Neural progenitor cell (in vitro differentiated cells): ENCODE results near the gene DCP2. TPM values are rescaled to one million over a fixed set of nuclear protein-coding genes. Genes with fewer than 3 reads are reported as not detected.
A peak's percentile ranks its signal among the peaks of the same experiment; 100 is the strongest.

ENCODE experiments used
- DNase-seq: peaks from one replicate; pipeline ENCODE4 v3.0.0-alpha.2; 2016; ENCODE audit warnings: low spot score
- H2AFZ ChIP-seq: fragments of 200-600 bp; sonication (generic); replicated peaks from 2 replicates; pipeline ENCODE4 v1.6.1; 2016; ENCODE audit warnings: antibody characterized with exemption
- H3F3A ChIP-seq: fragments of 200-600 bp; sonication (generic); 2 replicates; pipeline ENCODE4 v1.6.1; 2016; ENCODE audit warnings: antibody characterized with exemption, low read depth
- H3K27ac ChIP-seq: fragments of 200-600 bp; sonication (generic); 2 replicates; pipeline ENCODE4 v1.5.1; 2016; ENCODE audit warnings: mild to moderate bottlenecking
- H3K27me3 ChIP-seq: fragments of 200-600 bp; sonication (generic); 2 replicates; pipeline ENCODE4 v1.6.1; 2016; ENCODE audit warnings: mild to moderate bottlenecking, moderate library complexity
- H3K36me3 ChIP-seq: fragments of 200-600 bp; sonication (generic); 2 replicates; pipeline ENCODE4 v1.5.1; 2016
- H3K4me1 ChIP-seq: fragments of 200-600 bp; sonication (generic); 2 replicates; pipeline ENCODE4 v1.6.1; 2016; ENCODE audit warnings: mixed run types
- H3K4me2 ChIP-seq: fragments of 200-600 bp; sonication (generic); 2 replicates; pipeline ENCODE4 v1.6.1; 2016
- H3K4me3 ChIP-seq: fragments of 200-600 bp; sonication (generic); 2 replicates; pipeline ENCODE4 v1.5.1; 2016
- H3K79me2 ChIP-seq: fragments of 200-600 bp; sonication (generic); 2 replicates; pipeline ENCODE4 v1.6.1; 2016; ENCODE audit warnings: low read depth
- H3K9ac ChIP-seq: fragments of 200-600 bp; sonication (generic); 2 replicates; pipeline ENCODE4 v1.6.1; 2016
- H3K9me3 ChIP-seq: fragments of 200-600 bp; sonication (generic); 2 replicates; pipeline ENCODE4 v1.5.1; 2016; ENCODE audit warnings: low read depth
- H4K20me1 ChIP-seq: fragments of 200-600 bp; sonication (generic); 2 replicates; pipeline ENCODE4 v1.6.1; 2016; ENCODE audit warnings: low read depth
- H3K27ac Mint-ChIP-seq: 3 replicates; pipeline ENCODE4 v1.8.0; 2021; ENCODE audit warnings: mixed read lengths
- H3K27me3 Mint-ChIP-seq: 2 replicates; pipeline ENCODE4 v1.8.0; 2022; ENCODE audit warnings: low read depth, mild to moderate bottlenecking, inconsistent platforms, moderate library complexity, mixed read lengths; ENCODE audit not compliant: insufficient read depth
- H3K36me3 Mint-ChIP-seq: 3 replicates; pipeline ENCODE4 v1.8.0; 2021; ENCODE audit warnings: mixed read lengths
- H3K4me1 Mint-ChIP-seq: 3 replicates; pipeline ENCODE4 v1.8.0; 2021; ENCODE audit warnings: mixed read lengths
- H3K4me3 Mint-ChIP-seq: 3 replicates; pipeline ENCODE4 v1.8.0; 2021; ENCODE audit warnings: mild to moderate bottlenecking, moderate library complexity, mixed read lengths
- H3K9me3 Mint-ChIP-seq: 3 replicates; pipeline ENCODE4 v1.8.0; 2020; ENCODE audit warnings: mixed read lengths
- CTCF ChIP-seq: fragments of 200-600 bp; sonication (generic); IDR thresholded peaks from 2 replicates; pipeline ENCODE4 v1.5.1; 2017; ENCODE audit warnings: antibody characterized with exemption, mild to moderate bottlenecking
- EZH2 ChIP-seq: fragments of 200-600 bp; sonication (generic); IDR thresholded peaks from 2 replicates; pipeline ENCODE4 v1.6.1; 2017; ENCODE audit warnings: antibody characterized with exemption, mild to moderate bottlenecking, moderate library complexity
- EZH2phosphoT487 ChIP-seq: fragments of 200-600 bp; sonication (generic); IDR thresholded peaks from 2 replicates; pipeline ENCODE4 v1.6.1; 2017; ENCODE audit warnings: antibody characterized with exemption
- total RNA-seq: library from RNA; depleted of rRNA; stranded (reverse); fragments of >200 nt; gene quantifications from 2 replicates; pipeline ENCODE4 v1.2.3, GENCODE V29; 2015; ENCODE audit warnings: low replicate concordance

Gene DCP2
- total RNA-seq, 1 donor from 2014 or later, result 174 TPM

- peaks cover 10% of the 10 kb centered on the region for H3K4me1 ChIP-seq
- no peaks in the 10 kb centered on the region for H3K36me3 ChIP-seq
- H3K9me3 Mint-ChIP-seq, result no peaks in the 10 kb centered on the region
- no peak for DNase-seq
- H3K4me3 Mint-ChIP-seq, result no peak overlapping the region
- peaks cover 13% of the 10 kb centered on the region for H3K36me3 Mint-ChIP-seq
- no peaks in the 10 kb centered on the region for H3K9me3 ChIP-seq
- H3F3A ChIP-seq, result no peaks in the 10 kb centered on the region
- TF ChIP-seq CTCF, result no peak
- TF ChIP-seq EZH2phosphoT487, result no peak
- no peak for TF ChIP-seq EZH2
- no peak overlapping the region for H3K9ac ChIP-seq
- no peaks in the 10 kb centered on the region for H3K27me3 ChIP-seq
- no peak overlapping the region for H3K27ac ChIP-seq
- no peak overlapping the region for H2AFZ ChIP-seq
- peaks cover 21% of the 10 kb centered on the region for H3K4me1 Mint-ChIP-seq
- no peaks in the 10 kb centered on the region for H4K20me1 ChIP-seq
- no peak overlapping the region for H3K4me2 ChIP-seq
- no peak overlapping the region for H3K4me3 ChIP-seq
- no peaks in the 10 kb centered on the region for H3K79me2 ChIP-seq
- H3K27me3 Mint-ChIP-seq, result no peaks in the 10 kb centered on the region
- no peak overlapping the region for H3K27ac Mint-ChIP-seq
These were observed 87.3 kb downstream of the DCP2 start for GRCh38 chr5:113063927-113064326.

- Histone ChIP-seq H4K20me1 (no peaks in the 10 kb centered on the region), H3K4me2 (no peak overlapping the region), H3K4me1 (peaks cover under 1% of the 10 kb centered on the region), H3K9ac (no peak overlapping the region), H3K27ac (no peak overlapping the region), H3K79me2 (no peaks in the 10 kb centered on the region), H3K36me3 (no peaks in the 10 kb centered on the region), H3K9me3 (no peaks in the 10 kb centered on the region), H2AFZ (no peak overlapping the region), H3K4me3 (no peak overlapping the region), H3F3A (peaks cover 1% of the 10 kb centered on the region), H3K27me3 (no peaks in the 10 kb centered on the region)
- DNase-seq, result no peak
- peak overlapping the region; percentile 84 for H3K27ac Mint-ChIP-seq
- H3K36me3 Mint-ChIP-seq, result peaks cover 17% of the 10 kb centered on the region
- H3K4me3 Mint-ChIP-seq, result no peak overlapping the region
- no peak for TF ChIP-seq CTCF
- no peak for TF ChIP-seq EZH2
- TF ChIP-seq EZH2phosphoT487, result no peak
- H3K9me3 Mint-ChIP-seq, result no peaks in the 10 kb centered on the region
- no peaks in the 10 kb centered on the region for H3K27me3 Mint-ChIP-seq
- peaks cover 12% of the 10 kb centered on the region for H3K4me1 Mint-ChIP-seq
These were observed 88.2 kb downstream of the DCP2 start for GRCh38 chr5:113064806-113065205.

GRCh38 chr5:113065626-113066025, 89.0 kb downstream of the DCP2 start:
- no peaks in the 10 kb centered on the region for H3K36me3 ChIP-seq
- no peaks in the 10 kb centered on the region for H3K9me3 ChIP-seq
- peaks cover 3% of the 10 kb centered on the region for H3F3A ChIP-seq
- no peak for TF ChIP-seq EZH2phosphoT487
- no peak for TF ChIP-seq CTCF
- no peaks in the 10 kb centered on the region for H4K20me1 ChIP-seq
- Mint-ChIP-seq H3K4me1 (peaks cover 5% of the 10 kb centered on the region), H3K9me3 (no peaks in the 10 kb centered on the region), H3K4me3 (no peak overlapping the region), H3K27ac (no peak overlapping the region), H3K27me3 (no peaks in the 10 kb centered on the region), H3K36me3 (peaks cover 18% of the 10 kb centered on the region)
- DNase-seq, result no peak
- H3K4me1 ChIP-seq, result no peaks in the 10 kb centered on the region
- no peaks in the 10 kb centered on the region for H3K27me3 ChIP-seq
- no peak overlapping the region for H3K27ac ChIP-seq
- no peak overlapping the region for H3K4me3 ChIP-seq
- H2AFZ ChIP-seq, result no peak overlapping the region
- H3K9ac ChIP-seq, result no peak overlapping the region
- H3K4me2 ChIP-seq, result no peak overlapping the region
- H3K79me2 ChIP-seq, result no peaks in the 10 kb centered on the region
